Dorsolateral prefrontal cortex (tissue), 118 donors: Measurements from ENCODE around the gene TMEM208. TPM values are rescaled to one million over a fixed set of nuclear protein-coding genes. Genes with fewer than 3 reads are reported as not detected.

Experiments used
- microRNA-seq, 43 experiments: library from miRNA; unstranded; fragments of <30 nt; microRNA quantifications; one replicate each; pipeline ENCODE4 v1.2.0, GENCODE V29; 2022
- total RNA-seq, 120 experiments: library from RNA; stranded (reverse); gene quantifications; one replicate each; pipeline versions ENCODE4 v1.2.3 to v1.2.4, GENCODE V29; 2022

TMEM208 gene
- total RNA-seq, 120 experiments from 2014 or later, result 16.2 to 40.3 (median 28.1) TPM

Small RNA genes lying within 50 kb of the gene (microRNA-seq; reads per million reads assigned to microRNA genes)
- gene MIR328, result 443 to 3,635 (median 1,129) reads per million in 43 experiments

Other genes starting within 250 kb of the TMEM208 start
- gene CES4A, start 238.5 kb upstream of the TMEM208 start, total RNA-seq, result 100 to 1,000 TPM in 75 of 120 experiments, 10 to 100 TPM in 45; 46.0 to 216 (median 110) TPM
- 10 to 100 TPM; 16.0 to 71.3 (median 36.7) TPM for gene CBFB, start 198.0 kb upstream of the TMEM208 start, total RNA-seq
- 10 to 100 TPM; 19.1 to 43.4 (median 33.0) TPM for gene PHAF1, start 117.2 kb upstream of the TMEM208 start, total RNA-seq
- gene B3GNT9, start 76.1 kb upstream of the TMEM208 start, total RNA-seq, result 10 to 100 TPM in 75 of 120 experiments, 1 to 10 TPM in 45; 4.8 to 23.7 (median 10.6) TPM
- gene TRADD, start 67.2 kb upstream of the TMEM208 start, total RNA-seq, result 10 to 100 TPM in 84 of 120 experiments, 1 to 10 TPM in 36; 5.6 to 19.5 (median 11.5) TPM
- 10 to 100 TPM in 61 of 120 experiments, 1 to 10 TPM in 59; 3.8 to 25.4 (median 10.2) TPM for gene FBXL8, start 67.2 kb upstream of the TMEM208 start, total RNA-seq
- gene HSF4, start 62.4 kb upstream of the TMEM208 start, total RNA-seq, result 100 to 1,000 TPM in 95 of 120 experiments, 10 to 100 TPM in 25; 73.3 to 206 (median 120) TPM
- gene NOL3, start 56.6 kb upstream of the TMEM208 start, total RNA-seq, result 10 to 100 TPM; 23.0 to 67.7 (median 36.8) TPM
- gene MATCAP1, start 43.2 kb upstream of the TMEM208 start, total RNA-seq, result 100 to 1,000 TPM in 5 of 120 experiments, 10 to 100 TPM in 115; 51.2 to 112 (median 73.4) TPM
- gene EXOC3L1, start 37.0 kb upstream of the TMEM208 start, total RNA-seq, result 1 to 10 TPM in 29 of 120 experiments, under 1 TPM in 66, not detected in 25; 0.20 to 2.3 (median 0.73) TPM
- gene E2F4, start 35.0 kb upstream of the TMEM208 start, total RNA-seq, result 10 to 100 TPM; 30.4 to 60.3 (median 41.7) TPM
- gene ELMO3, start 28.0 kb upstream of the TMEM208 start, total RNA-seq, result 1 to 10 TPM in 96 of 120 experiments, under 1 TPM in 24; 0.41 to 2.9 (median 1.3) TPM
- 10 to 100 TPM in 102 of 120 experiments, 1 to 10 TPM in 18; 5.4 to 26.6 (median 13.7) TPM for gene FHOD1, start 20.4 kb downstream of the TMEM208 start, total RNA-seq
- 10 to 100 TPM in 69 of 120 experiments, 1 to 10 TPM in 51; 3.0 to 25.8 (median 10.6) TPM for gene SLC9A5, start 21.8 kb downstream of the TMEM208 start, total RNA-seq
- 10 to 100 TPM in 3 of 120 experiments, 1 to 10 TPM in 117; 1.2 to 17.6 (median 4.5) TPM for gene PLEKHG4, start 52.4 kb downstream of the TMEM208 start, total RNA-seq
- 1 to 10 TPM in 13 of 120 experiments, under 1 TPM in 64, not detected in 43; 0.10 to 3.8 (median 0.41) TPM for gene KCTD19, start 99.6 kb downstream of the TMEM208 start, total RNA-seq
- gene LRRC36, start 99.7 kb downstream of the TMEM208 start, total RNA-seq, result 1 to 10 TPM in 40 of 120 experiments, under 1 TPM in 59, not detected in 21; 0.24 to 6.2 (median 0.89) TPM
- 100 to 1,000 TPM in 32 of 120 experiments, 10 to 100 TPM in 88; 25.3 to 256 (median 73.1) TPM for gene TPPP3, start 166.4 kb downstream of the TMEM208 start, total RNA-seq
- gene ZDHHC1, start 189.3 kb downstream of the TMEM208 start, total RNA-seq, result 10 to 100 TPM in 81 of 120 experiments, 1 to 10 TPM in 39; 5.3 to 22.6 (median 11.7) TPM
- 10 to 100 TPM in 24 of 120 experiments, 1 to 10 TPM in 89, under 1 TPM in 7; 0.58 to 24.5 (median 6.2) TPM for gene HSD11B2, start 204.0 kb downstream of the TMEM208 start, total RNA-seq